DMS79 (cell line): ENCODE results near the gene D2HGDH.

ENCODE experiments used
- DNase-seq: peaks from one replicate; lab custom pipeline; 2025; lab: John Stamatoyannopoulos, UW

The D2HGDH gene

GRCh38 chr2:241734467-241735208 is at the start of gene D2HGDH:
TSS of gene D2HGDH (plus strand) at chr2:241734630. CDS start at chr2:241735225, 595 bp downstream.
- peak; percentile 30 for DNase-seq

GRCh38 chr2:241686324-241686649 is 48.1 kb upstream of the D2HGDH start:
- no peak for DNase-seq

- peak; percentile 85 for DNase-seq
Observed at GRCh38 chr2:241686650-241687425, 47.6 kb upstream of the D2HGDH start, which contains the start of gene DTYMK. TSS of gene DTYMK (minus strand) at chr2:241686815. CDS start at chr2:241686783, 32 bp downstream.

GRCh38 chr2:241689306-241689705 is 45.1 kb upstream of the D2HGDH start:
- DNase-seq, result no peak

GRCh38 chr2:241690202-241690717 is 44.2 kb upstream of the D2HGDH start:
- DNase-seq, result no peak

GRCh38 chr2:241692448-241692847 is 42.0 kb upstream of the D2HGDH start:
- DNase-seq, result no peak

GRCh38 chr2:241695651-241696050 is 38.8 kb upstream of the D2HGDH start:
- DNase-seq, result no peak

- peak; percentile 84 for DNase-seq
Observed at GRCh38 chr2:241701149-241701398, 33.4 kb upstream of the D2HGDH start.

- peak; percentile 57 for DNase-seq
Observed at GRCh38 chr2:241701399-241702154, 32.9 kb upstream of the D2HGDH start, which contains the start of gene ING5. TSS of gene ING5 (plus strand) at chr2:241702039. CDS start at chr2:241702066, 27 bp downstream.

- peak; percentile 54 for DNase-seq
Observed at GRCh38 chr2:241702155-241703031, 32.0 kb upstream of the D2HGDH start.

GRCh38 chr2:241703032-241703604 is 31.3 kb upstream of the D2HGDH start:
- DNase-seq, result no peak

- no peak for DNase-seq
Observed at GRCh38 chr2:241706537-241706936, 27.9 kb upstream of the D2HGDH start.

- DNase-seq, result no peak
Observed at GRCh38 chr2:241708879-241709278, 25.6 kb upstream of the D2HGDH start.

- DNase-seq, result no peak
Observed at GRCh38 chr2:241719093-241719492, 15.3 kb upstream of the D2HGDH start.

GRCh38 chr2:241720099-241720498 is 14.3 kb upstream of the D2HGDH start:
- no peak for DNase-seq

- DNase-seq, result no peak
Observed at GRCh38 chr2:241720560-241720959, 13.9 kb upstream of the D2HGDH start.

GRCh38 chr2:241721852-241722251 is 12.6 kb upstream of the D2HGDH start:
- DNase-seq, result no peak

GRCh38 chr2:241722896-241723454 is 11.5 kb upstream of the D2HGDH start:
- no peak for DNase-seq

GRCh38 chr2:241724259-241724974 is 10.0 kb upstream of the D2HGDH start:
- DNase-seq, result no peak
